ENCODE results near the gene ZBTB20.

ZBTB20 gene

DNA sequence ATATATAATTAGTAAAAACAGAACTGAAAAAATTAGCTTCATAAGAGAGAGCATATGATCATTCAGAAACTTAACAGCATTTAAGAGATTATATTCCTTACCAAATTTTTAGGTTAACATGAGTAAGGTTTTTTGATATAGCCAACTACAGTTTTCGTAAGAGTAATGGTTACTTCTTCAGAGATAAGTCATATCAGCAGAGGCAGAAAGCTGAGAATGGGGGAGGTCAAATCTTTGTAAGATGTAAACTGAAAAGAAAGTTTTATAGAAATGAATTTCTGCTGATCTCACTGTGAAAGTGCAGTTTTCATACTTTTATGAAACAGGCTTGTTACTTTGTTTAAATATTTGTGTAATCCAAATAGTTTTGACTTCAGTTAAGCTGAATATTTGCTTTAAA is 193.3 kb downstream of the ZBTB20 start:
- H3K4me3 ChIP-seq (ENCODE audit: low read depth, low read length) = no peak overlapping the region
- DNase-seq (ENCODE audit: low read depth) = no peak

- no peak overlapping the region for H3K4me3 ChIP-seq (ENCODE audit: low read depth, low read length)
- no peak for DNase-seq (ENCODE audit: low read depth)
Measured at GRCh38 chr3:114953215-114953799, 193.8 kb downstream of the ZBTB20 start.

DNA sequence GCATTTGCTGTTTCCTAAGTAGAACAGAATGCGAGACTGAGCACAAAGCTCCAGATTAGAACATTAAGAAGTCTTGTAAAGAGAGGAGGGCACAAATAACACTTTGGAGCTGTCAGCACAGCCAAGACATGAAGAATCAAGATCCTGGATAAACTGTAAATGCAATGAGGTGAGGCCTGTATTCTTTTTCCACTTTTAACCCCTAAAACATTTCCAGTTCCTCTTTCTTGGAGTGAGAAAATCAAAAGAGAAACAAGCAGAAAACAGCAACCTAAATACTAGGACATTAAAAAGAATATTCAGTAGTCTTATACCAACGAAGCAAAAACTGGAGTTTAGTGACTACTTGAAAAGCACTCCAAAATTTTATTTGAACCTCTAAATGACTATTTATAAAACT is 204.3 kb downstream of the ZBTB20 start:
- DNase-seq (ENCODE audit: low read depth) = no peak
- no peak overlapping the region for H3K4me3 ChIP-seq (ENCODE audit: low read depth, low read length)

DNA sequence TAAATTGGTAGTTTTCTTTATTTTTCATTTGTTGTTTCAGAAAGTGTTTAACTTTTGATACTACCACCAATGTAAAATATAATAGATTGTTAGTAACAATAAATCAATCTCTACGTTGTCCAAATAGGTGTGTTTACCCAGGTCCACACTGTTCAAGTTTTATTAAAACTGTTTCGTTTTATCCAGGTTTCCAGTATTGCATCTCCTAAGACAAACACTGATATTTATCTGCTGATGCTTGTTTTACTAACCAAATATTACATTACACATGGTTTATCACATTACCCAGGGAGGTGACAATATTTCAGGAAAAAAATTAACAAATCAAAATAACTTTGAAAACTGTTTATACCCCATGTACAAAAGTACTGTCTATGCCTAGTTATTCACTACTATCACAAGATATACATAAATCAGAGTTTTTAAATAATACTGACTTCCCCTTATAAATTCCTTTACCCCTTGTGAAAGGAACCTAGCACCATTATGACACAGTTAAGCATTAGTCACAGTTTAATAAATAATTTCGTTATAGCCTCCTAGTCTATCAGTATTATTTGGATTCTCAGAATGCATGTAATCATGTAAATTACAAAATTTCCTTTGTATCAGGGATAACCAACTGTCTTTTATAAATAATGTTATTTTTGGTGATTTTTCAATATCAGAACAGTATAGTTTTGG is 205.3 kb downstream of the ZBTB20 start:
- no peak for DNase-seq (ENCODE audit: low read depth)
- H3K4me3 ChIP-seq (ENCODE audit: low read depth, low read length) = no peak overlapping the region

DNA sequence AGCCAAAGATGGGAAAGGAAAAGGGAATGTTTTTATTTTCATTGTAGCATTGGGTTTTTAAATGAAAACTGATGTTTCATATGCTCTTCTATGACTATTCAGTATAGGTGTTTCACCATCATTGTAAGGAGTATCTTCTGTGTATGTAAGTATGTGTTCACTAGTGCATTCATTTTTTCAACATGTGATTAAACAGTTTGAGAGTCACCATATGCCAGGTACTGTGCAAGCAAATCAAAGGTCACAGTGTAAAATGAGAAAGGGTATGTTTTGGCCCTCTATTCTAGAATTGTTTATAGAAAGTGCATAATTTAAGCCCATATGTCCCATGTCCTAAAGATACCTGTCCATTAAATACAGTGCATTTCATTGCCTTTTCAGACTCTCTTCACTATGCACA is 207.2 kb downstream of the ZBTB20 start:
- no peak overlapping the region for H3K4me3 ChIP-seq (ENCODE audit: low read depth, low read length)
- no peak for DNase-seq (ENCODE audit: low read depth)

- DNase-seq (ENCODE audit: low read depth) = no peak
Measured at GRCh38 chr3:114933407-114933806, 213.7 kb downstream of the ZBTB20 start.

DNA sequence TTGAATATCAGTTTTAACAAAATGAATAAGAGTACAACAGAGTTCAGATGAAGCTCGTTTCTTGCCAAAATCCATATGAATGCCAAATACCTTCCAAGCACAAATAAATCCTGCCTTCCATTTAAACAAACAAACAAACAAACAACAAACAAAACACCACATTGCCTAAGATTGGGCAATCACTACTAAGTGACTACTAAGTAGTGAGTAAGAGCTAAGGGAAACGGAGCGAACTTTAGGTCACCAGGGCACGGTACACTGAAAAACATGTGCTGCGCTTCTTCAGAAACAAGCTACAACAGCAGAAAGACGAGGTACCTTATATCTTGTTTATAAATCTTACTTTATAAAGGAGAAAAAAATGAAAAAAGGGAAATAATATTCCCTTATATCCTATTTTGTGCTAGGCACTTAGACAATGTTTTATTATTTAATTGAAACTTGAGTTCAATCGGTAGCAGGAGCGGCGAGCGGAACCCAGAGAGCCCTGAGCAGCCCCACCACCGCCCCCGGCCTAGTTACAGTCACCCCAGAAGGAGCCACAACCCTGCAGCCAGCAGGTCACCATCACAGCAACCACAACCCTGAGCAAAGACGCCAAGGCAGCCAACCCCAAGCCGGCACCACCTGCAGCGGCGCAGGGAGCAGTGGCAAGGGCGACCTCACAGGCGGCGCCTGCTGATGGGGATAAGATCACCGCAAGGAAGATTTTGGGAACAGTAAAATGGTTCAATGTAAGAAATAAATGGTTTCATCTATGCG is 216.9 kb downstream of the ZBTB20 start:
- no peak overlapping the region for H3K4me3 ChIP-seq (ENCODE audit: low read depth, low read length)
- no peak for DNase-seq (ENCODE audit: low read depth)

More at GRCh38 chr3:114933407-114933806, 213.7 kb downstream of the ZBTB20 start:
- H3K4me3 ChIP-seq (ENCODE audit: low read depth, low read length) = no peak overlapping the region

DNA sequence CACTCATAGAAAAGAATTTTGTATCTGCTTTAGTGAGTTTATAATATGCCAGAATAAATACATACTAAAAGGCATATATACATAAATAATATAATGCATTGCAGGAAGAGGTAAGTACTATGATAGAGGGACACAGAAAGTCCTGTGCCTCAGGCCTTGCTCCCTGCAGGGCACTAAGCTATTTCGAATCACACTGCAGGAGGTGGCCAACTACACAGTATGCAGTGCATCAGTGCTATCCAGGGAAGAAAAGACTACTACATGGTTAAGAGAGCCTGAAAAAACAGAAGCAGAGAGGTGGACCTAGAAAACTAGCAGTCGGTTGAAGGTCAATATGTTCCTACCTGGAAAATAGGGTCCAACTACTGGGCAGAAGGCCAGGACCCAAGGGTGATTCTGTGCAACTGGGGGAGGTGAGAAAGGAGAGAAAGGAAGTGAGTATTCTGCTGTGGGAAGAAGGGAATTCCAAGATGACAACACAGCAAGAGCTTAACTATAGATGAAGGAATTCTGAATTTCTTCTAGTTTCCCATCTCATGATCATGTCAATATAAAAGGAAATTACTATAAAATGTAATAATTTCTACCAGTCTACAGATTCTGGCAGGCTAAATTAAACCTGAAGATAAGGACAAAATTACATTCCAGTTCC is 218.0 kb downstream of the ZBTB20 start:
- H3K4me3 ChIP-seq (ENCODE audit: low read depth, low read length) = no peak overlapping the region
- DNase-seq (ENCODE audit: low read depth) = no peak

- no peak overlapping the region for H3K4me3 ChIP-seq (ENCODE audit: low read depth, low read length)
- DNase-seq (ENCODE audit: low read depth) = no peak
Measured at GRCh38 chr3:114904633-114905032, 242.5 kb downstream of the ZBTB20 start.

DNA sequence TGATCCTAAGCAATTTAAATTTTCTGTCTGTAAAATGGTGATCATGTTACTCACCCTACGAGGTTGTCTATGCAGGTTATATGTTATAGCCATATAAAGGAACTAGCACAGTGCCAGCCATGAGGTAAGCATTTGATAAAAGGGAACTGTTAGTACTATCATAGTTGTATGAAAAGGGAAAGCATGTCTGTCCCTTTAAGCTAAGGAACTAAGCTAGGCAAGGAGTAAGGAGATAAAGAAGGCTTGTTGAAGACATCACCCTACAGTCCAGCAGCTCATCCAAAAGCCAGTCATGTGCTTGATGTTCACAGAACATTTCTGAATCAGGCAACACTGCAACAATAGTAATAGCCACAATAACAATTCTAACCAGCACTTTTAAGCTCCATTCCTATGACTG is 243.9 kb downstream of the ZBTB20 start:
- H3K4me3 ChIP-seq (ENCODE audit: low read depth, low read length) = no peak overlapping the region
- DNase-seq (ENCODE audit: low read depth) = no peak

DNA sequence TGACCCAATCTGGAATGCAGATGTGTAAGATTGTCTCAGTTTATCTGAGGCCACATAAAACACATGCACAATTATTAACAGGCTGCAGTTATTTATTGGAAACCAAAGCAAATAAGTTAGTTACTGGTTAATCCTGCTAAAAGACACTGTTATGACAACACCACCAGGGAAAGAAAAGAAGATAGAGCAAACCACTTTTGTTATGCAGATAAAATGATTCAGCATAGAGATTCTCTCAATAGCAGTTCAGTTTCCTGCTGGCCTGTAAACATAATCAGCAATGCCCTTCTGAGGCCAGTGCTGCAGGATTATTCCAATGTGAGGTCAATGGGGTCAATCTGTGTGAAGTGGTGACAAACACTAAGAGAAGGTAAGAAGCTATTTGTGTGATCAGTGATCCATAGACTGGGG is 244.4 kb downstream of the ZBTB20 start:
- DNase-seq (ENCODE audit: low read depth) = no peak
- H3K4me3 ChIP-seq (ENCODE audit: low read depth, low read length) = no peak overlapping the region

DNA sequence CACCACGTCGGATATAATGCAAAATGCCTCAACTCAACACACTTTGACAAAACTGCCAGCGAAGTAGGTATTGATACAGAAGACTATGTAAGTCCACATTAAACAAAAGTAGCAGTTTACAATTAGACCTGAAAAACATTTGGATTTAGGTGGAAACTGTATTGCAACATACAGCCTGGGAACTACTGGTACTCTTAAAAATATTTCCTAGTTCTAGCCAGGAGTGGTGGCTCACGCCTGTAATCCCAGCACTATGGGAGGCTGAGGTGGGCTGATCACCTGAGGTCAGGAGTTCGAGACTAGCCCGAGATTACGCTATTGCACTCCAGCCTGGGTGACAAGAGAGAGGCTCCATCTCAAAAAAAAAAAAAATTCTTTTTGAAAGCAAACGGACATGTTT is 246.2 kb downstream of the ZBTB20 start:
- peak overlapping the region; percentile 1 for H3K4me3 ChIP-seq (ENCODE audit: low read depth, low read length)
- DNase-seq (ENCODE audit: low read depth) = no peak

DNA sequence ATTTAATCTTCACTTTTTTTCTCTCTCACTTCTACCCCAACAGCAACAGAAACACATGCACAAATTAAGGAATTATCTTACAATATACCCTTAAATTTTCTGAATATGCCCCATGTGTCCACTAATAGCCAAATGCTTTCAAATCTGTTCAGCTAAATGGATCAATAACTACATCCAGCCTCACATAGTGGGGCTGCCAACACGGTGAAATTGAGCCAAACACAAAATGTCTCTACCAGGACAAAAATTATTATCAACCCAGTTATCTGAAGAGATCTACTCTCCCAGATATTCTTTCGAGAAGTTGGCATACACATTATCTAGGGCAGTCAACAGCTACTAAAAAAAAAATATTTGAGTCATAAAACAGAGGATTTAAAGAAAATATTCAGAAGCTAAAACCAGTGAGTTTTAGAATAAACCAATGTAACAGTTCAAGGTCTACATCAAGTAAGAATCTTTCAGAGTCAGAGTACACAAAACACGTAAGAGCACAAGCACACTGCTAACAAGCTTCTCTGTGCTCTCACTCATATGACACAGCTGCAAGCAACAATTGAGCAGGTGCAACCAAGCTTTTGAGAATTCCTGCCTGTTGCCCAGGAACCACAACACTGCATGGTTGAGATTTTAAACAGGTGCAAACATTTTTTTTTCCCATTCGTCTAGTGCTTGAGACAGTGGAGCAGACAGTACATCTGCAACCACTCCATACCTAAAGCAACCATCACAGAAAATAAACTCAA is 247.7 kb downstream of the ZBTB20 start:
- H3K4me3 ChIP-seq (ENCODE audit: low read depth, low read length) = no peak overlapping the region
- DNase-seq (ENCODE audit: low read depth) = peak; percentile 69

DNA sequence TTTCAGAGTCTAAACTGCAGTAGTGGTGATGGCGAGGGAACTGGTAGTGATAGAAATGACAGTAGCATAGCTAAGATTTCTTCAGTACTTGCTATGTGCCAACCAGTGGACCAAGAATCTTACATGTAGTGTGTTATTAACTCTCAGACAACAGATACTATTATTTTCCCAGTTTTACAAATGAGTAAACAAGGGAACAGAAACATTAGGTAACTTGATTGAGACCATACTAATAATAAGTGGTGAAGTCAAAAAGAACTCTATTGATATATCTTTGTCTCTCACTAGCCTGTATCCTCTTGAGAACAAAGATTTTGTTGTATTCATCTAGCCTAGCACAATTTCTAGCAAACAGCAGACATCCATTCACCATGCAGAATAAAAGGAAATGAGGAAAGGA is 250.1 kb downstream of the ZBTB20 start:
- DNase-seq (ENCODE audit: low read depth) = no peak
- no peak overlapping the region for H3K4me3 ChIP-seq (ENCODE audit: low read depth, low read length)

- no peak for DNase-seq (ENCODE audit: low read depth)
- H3K4me3 ChIP-seq (ENCODE audit: low read depth, low read length) = no peak overlapping the region
Measured at GRCh38 chr3:114893361-114893760, 253.7 kb downstream of the ZBTB20 start.

- DNase-seq (ENCODE audit: low read depth) = no peak
- no peak overlapping the region for H3K4me3 ChIP-seq (ENCODE audit: low read depth, low read length)
Measured at GRCh38 chr3:114892880-114893279, 254.2 kb downstream of the ZBTB20 start.

DNA sequence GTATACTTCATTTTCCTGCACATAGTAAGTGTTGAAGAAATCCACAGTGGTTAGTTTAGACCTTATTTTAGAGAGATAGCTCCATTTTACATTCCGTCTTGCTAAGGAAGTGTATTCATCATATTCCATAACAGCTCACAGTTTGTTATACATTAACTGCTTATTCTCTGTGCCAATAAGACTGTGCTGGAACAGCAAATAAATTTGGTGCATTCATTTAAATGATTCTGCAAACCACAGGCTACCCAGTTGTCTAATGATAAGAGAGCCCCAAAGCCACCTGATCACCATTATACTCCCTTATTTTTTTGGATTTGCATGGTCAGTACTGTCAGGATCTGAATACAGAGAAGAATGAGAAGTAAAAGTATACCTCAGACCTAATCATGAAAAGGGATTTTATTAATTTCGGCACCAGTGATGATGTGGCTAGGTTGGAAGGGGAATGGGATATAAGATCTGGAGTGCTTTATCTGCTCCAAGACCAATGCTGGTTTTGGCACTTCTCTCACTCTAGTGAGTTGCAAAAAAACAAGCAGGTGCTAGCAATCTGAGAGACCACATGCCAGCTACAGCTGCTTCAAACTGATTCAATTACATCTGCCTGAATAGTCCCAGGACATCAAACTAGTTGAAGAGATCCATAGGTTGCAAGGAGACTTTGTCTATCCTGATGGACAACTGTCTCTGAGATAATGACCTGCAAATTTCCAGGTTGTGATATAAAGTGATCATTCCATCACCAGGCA is 254.8 kb downstream of the ZBTB20 start:
- no peak overlapping the region for H3K4me3 ChIP-seq (ENCODE audit: low read depth, low read length)
- no peak for DNase-seq (ENCODE audit: low read depth)

DNA sequence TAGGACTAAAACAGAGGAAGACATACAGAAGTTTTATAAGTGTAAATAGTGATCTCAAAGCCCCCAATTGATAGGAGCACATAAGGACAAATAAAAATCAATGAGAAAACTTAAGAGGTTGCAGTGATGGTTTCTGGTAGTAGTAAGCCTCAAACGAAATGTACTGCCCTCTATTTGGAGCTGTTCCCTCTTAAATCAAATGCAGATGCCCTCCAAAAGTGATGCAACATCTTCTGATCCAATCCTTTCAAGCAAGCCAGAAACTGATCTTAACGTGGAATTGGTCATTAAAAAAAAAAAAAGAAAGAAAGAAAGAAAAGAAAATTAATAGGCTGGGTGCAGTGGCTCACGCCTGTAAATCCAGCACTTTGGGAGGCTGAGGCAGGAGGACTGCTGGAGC is 259.3 kb downstream of the ZBTB20 start:
- no peak for DNase-seq (ENCODE audit: low read depth)
- H3K4me3 ChIP-seq (ENCODE audit: low read depth, low read length) = no peak overlapping the region

DNA sequence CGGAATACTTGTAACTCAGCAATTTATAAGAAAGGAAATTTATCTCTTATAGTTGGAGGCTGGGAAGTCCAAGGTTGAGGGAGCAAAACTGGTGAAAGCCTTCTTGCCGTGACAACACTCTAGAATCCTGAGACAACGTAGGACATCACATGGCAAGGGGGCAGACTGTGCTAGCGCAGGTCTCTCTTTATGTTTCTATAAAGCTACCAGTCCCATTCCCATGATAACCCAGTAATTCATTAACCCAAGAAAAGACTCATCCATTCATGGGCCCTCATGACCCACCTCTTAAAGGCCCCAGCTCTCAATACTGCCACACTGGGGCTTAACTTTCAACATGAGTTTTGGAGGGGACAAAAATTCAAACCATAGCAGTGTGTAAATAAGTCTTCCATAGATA is 260.2 kb downstream of the ZBTB20 start:
- H3K4me3 ChIP-seq (ENCODE audit: low read depth, low read length) = no peak overlapping the region
- DNase-seq (ENCODE audit: low read depth) = no peak
